C4-2B (cell line): ENCODE data around the gene CHRNA3.

ENCODE experiments used
- H3K27ac ChIP-seq: fragments of 450-650 bp; 2 replicates; pipeline ENCODE4 v1.5.1; 2017
- ZFX ChIP-seq: fragments of 450-650 bp; IDR thresholded peaks from 2 replicates; pipeline ENCODE4 v1.6.1; 2017
- TF ChIP-seq, protein P1 (sequence below): fragments of 450-650 bp; conservative IDR thresholded peaks from 2 replicates; pipeline ENCODE4 v1.5.1; 2017; ENCODE audit warnings: mild to moderate bottlenecking

The CHRNA3 gene

DNA sequence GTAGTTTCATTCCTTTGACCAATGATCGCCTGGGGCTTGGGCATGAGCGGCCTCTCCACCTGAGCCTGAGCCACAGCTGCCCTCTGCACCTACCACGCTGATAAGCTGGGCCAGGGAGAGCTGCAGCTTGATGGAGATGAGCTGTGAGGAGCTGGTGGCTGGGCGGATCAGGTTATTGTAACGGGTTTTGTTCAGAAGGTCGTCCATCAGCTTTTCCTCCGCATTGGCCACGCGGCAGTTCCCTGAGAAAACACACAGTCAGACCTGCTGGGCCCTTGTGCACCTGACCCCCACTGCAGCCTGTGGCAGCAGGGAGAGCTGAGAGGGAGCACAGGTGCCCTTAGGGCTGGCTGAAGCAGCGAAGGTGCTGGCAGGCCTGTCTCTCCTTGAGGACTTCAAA lies 14.6 kb upstream of the CHRNA3 start:
- TF ChIP-seq, protein P1, sequence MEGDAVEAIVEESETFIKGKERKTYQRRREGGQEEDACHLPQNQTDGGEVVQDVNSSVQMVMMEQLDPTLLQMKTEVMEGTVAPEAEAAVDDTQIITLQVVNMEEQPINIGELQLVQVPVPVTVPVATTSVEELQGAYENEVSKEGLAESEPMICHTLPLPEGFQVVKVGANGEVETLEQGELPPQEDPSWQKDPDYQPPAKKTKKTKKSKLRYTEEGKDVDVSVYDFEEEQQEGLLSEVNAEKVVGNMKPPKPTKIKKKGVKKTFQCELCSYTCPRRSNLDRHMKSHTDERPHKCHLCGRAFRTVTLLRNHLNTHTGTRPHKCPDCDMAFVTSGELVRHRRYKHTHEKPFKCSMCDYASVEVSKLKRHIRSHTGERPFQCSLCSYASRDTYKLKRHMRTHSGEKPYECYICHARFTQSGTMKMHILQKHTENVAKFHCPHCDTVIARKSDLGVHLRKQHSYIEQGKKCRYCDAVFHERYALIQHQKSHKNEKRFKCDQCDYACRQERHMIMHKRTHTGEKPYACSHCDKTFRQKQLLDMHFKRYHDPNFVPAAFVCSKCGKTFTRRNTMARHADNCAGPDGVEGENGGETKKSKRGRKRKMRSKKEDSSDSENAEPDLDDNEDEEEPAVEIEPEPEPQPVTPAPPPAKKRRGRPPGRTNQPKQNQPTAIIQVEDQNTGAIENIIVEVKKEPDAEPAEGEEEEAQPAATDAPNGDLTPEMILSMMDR, result no peak
- TF ChIP-seq ZFX, result no peak
- no peak overlapping the region for H3K27ac ChIP-seq

DNA sequence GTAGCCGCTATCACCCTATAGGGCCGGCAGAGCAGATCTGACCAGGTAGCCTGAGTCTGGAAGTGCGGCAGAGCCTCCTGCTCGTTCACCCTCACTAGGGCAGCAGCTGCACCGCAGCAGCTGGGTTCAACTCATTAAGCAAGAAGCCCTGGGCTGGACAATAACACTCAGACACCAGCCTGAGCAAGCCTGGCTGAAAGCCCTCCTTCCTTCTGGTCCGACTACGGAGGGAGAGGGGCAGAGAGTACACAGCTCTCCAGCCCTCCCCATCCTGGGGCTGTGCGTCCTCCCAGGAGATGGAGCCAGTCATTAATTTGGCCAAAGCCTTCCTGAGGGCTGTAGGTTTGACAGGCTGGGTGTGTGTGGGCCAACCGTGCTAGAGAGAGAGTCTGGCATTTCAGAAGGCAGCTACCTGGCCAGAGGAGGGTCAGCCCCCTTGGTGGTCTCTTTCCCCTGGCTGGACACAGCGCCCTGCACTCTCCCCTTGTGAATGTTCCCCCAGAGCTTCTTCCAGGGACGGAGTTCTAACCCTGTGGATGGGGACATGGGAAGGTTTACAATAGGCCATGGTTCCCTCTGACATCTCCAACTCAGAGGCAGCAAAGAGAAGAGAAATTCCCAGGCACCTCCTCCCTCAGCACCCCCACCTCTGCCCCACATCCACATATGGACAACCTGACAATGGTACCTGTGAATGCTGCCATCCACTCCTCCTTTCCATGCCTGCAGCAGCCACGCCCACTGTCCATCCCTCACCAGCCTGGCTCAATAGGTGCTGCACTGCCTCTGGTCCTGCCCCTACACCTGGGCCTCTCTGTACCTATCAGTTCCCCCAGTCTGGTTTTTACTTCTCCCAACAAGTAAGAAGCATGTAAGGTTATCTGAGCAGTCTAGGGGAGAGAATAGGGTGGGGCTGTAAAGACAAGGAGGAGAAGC lies 13.7 kb upstream of the CHRNA3 start:
- TF ChIP-seq, protein P1, result no peak
- TF ChIP-seq ZFX, result no peak
- H3K27ac ChIP-seq, result no peak overlapping the region

DNA sequence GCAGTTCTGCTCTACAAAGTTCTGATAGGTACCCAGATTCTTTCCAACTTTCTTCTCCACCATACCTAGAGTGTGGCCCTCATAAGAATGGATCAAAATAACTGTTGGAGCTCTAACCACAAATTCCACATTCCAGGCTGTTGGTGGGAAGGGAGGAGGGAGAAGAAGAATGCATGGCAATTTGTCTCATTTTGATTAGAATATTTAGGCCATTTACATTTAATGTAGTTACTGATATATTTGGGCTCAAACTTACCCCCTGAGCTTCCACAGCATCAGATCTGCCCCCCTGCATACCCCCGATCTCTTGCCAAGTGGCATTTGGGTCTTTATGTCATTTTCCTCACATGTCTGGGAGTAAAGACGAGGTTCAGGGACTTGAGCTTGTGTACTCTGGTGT lies 12.6 kb upstream of the CHRNA3 start:
- TF ChIP-seq, protein P1, result no peak
- TF ChIP-seq ZFX, result no peak
- no peak overlapping the region for H3K27ac ChIP-seq

DNA sequence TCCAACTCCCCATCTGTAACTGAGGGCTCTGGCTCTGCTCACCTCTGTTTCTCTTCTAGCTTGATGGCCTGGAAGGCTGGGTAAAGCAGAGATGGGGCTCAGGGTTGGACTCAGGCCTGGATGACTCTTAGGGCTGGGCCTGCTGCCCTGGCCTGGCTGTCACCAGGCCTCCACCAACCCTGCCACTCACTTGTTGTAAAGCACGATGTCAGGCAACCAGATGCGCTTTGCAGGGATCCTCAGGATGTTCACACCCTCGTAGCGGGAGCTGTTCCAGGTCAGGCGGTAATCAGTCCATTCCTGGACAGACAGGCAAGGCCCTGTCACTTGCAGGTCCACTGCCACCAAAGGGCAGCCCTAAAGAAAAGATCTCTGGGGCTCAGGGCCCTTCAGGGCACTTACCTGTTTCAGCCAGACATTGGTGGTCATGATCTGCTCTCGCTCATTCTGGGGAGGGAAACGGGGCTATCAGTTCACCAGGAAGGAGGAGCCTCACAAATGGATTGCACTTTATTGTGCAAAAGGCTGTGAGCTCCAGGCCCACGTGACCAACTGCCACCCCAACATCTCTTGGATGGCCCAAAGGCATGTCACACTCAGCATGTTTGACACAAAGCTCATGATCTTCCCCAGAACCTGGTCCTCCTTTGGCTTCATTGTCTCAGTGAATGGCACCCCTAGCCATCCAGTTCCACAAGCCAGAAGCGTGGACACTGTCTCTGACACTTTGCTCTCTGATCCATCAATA lies 10.3 kb upstream of the CHRNA3 start:
- no peak overlapping the region for H3K27ac ChIP-seq
- TF ChIP-seq, protein P1, result no peak
- no peak for TF ChIP-seq ZFX

DNA sequence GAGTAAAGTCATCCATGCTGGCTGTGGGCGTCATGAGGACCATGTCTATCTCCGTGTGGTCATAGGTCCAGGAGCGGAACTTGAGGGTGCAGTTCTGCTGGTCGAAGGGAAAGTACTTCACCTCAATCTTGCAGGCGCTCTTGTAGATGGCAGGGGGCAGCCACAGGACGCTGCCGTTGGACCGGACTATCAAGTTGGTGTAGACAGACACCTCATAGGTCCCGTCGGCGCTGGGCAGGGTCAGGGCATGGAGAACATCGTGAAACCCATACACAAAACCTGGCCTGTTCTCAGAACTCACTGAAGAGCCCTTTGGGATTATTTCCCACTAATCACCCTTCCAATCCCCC lies 8.9 kb upstream of the CHRNA3 start:
- H3K27ac ChIP-seq, result no peak overlapping the region
- TF ChIP-seq ZFX, result no peak
- TF ChIP-seq, protein P1, result no peak

DNA sequence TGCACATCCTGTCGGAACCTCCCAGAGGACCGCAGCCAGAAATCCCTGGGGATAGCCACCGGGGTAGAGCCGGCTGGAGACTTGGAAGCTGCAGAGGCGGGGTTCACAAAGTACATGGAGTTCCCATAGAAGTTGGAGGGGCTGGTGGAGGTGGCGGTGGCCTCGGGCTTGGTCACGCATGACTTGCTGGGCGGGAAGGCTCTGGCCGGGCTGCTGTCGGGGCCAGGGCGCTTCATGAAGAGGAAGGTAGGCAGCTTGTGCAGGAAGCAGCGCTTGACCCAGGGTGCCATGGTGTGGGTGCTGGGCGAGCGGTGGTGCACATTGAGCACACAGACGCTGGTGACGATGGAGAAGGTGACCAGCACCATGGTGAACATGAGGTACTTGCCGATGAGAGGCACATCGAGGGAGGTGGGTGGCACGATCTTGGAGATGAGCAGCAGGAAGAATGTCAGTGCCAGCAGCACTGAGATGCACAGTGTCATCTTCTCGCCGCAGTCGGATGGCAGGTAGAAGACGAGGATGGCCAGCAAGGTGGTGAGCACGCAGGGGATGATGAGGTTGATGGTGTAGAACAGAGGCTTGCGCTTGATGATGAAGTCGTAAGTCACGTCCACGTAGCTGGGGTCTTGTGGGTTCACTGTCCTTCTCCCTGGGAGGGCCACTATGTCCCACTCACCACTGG lies 8.4 kb upstream of the CHRNA3 start:
- TF ChIP-seq ZFX, result no peak
- TF ChIP-seq, protein P1, result no peak
- no peak overlapping the region for H3K27ac ChIP-seq

DNA sequence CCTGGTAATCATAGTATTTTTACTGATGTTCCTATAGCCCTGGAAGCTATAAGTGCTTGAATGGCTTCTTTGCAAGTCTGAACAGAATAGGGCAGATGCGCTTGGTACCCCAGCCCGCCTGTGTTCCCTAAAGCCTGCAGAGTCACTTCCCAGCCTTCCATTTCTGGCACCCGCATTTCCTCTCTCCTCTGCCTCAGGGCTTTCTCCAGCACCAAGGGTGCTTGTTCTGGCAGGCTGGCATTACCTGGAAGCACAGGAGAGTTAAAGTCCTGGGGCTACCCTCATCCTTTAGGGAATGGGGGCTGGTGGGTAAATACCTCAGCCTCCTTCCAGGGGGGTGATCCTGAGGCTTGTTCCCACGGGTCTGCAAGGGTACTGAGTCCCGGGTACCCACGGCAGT lies 7.4 kb upstream of the CHRNA3 start:
- TF ChIP-seq, protein P1, result no peak
- TF ChIP-seq ZFX, result no peak
- no peak overlapping the region for H3K27ac ChIP-seq
